ENCODE results near the gene LHFPL3. TPM values are rescaled to one million over a fixed set of nuclear protein-coding genes. Genes with fewer than 3 reads are reported as not detected.
A peak's percentile ranks its signal among the peaks of the same experiment; 100 is the strongest.

LHFPL3 gene
- total and polyA plus RNA-seq, 2 of the 13 experiments (the other 11 are each of a cell fraction or from before 2014, with no cell fraction given) = not detected

- TF ChIP-seq SP140L (CRISPR knock-in tag; IDR thresholded peaks at IDR 0.05; ENCODE audit: borderline replicate concordance) (no peak), ZNF883 (CRISPR knock-in tag; IDR thresholded peaks at IDR 0.05; ENCODE audit: not compliant biosample characterization) (no peak), CENPX (CRISPR knock-in tag; IDR thresholded peaks at IDR 0.05) (no peak), GTF2F1 (IDR thresholded peaks at IDR 0.05; ENCODE audit: low read length) (no peak), REXO4 (CRISPR knock-in tag; IDR thresholded peaks at IDR 0.05; ENCODE audit: borderline replicate concordance) (no peak), PREB (CRISPR knock-in tag; IDR thresholded peaks at IDR 0.05) (no peak), ZNF234 (CRISPR knock-in tag; conservative IDR thresholded peaks at IDR 0.05) (no peak), CAMTA2 (CRISPR knock-in tag; IDR thresholded peaks at IDR 0.05; ENCODE audit: borderline replicate concordance) (no peak), NCOA5 (CRISPR knock-in tag; IDR thresholded peaks at IDR 0.05) (no peak)
Measured at GRCh38 chr7:104299777-104300176, 28.6 kb upstream of the LHFPL3 start (continued).

- no peaks in the 10 kb centered on the region for H3K79me2 ChIP-seq (ENCODE audit: insufficient read depth, low read length)
- no peak overlapping the region for H2AFZ ChIP-seq (ENCODE audit: low read length)
- FAIRE-seq (no peak), ATAC-seq (no peak), DNase-seq (ENCODE audit: low spot score) (no peak)
- no peak overlapping the region for H3K4me3 ChIP-seq (replicated peaks in 1 of 3; ENCODE audit: insufficient read depth in 1 of 3, low read depth in 2 of 3, low read length in 3 of 3)
- no peaks in the 10 kb centered on the region for H3K9me3 ChIP-seq (ENCODE audit: low read length)
- ChIA-PET CTCF (ENCODE audit: low intra/inter-chr PET ratio, low total read pairs) (no interaction called here), POLR2A (no interaction called here)
- H4K20me1 ChIP-seq (ENCODE audit: insufficient read depth, low read length) = no peaks in the 10 kb centered on the region
- H3K9ac ChIP-seq (ENCODE audit: insufficient read depth, low read depth, low read length) = no peak overlapping the region
- no TSS peak for BruUV-seq (replicated peaks)
- TF ChIP-seq NR1H2 (CRISPR knock-in tag; IDR thresholded peaks at IDR 0.05; ENCODE audit: borderline replicate concordance, low read depth) (no peak), RFX1 (IDR thresholded peaks at IDR 0.05) (peak; percentile 40; the same call in 1 of the 2 replicates), ZNF605 (CRISPR knock-in tag; IDR thresholded peaks at IDR 0.05) (no peak), FOXO1 (CRISPR knock-in tag; IDR thresholded peaks at IDR 0.05) (no peak), SP1 (IDR thresholded peaks at IDR 0.05) (no peak), SP1 (CRISPR knock-in tag; IDR thresholded peaks at IDR 0.05) (no peak)
- no peaks in the 10 kb centered on the region; a peak in 1 of 5 replicates for H3K27me3 ChIP-seq (ENCODE audit: control insufficient read depth in 1 of 2, insufficient read depth in 2 of 2, low read length in 2 of 2)
- H3K27ac ChIP-seq (ENCODE audit: extremely low read length, insufficient read depth, low read length) = no peak overlapping the region
- intact Hi-C loops (cut with micrococcal nuclease; ENCODE audit: unreplicated experiment) (no loop called here), in situ Hi-C loops (cut with HindIII; ENCODE audit: extremely low pct_ligation_motif_present, low pct_unique_long_range_greater_than_20kb) (no loop called here)
- H3K4me1 ChIP-seq (ENCODE audit: insufficient read depth, low read length) = no peaks in the 10 kb centered on the region
- no peak overlapping the region for H3K4me2 ChIP-seq (ENCODE audit: low read depth, low read length)
- under 1% methylated on average over 4 of the region's 4 CpGs for WGBS (ENCODE audit: low lambda C conversion rate)
- H3K36me3 ChIP-seq (replicated peaks in 1 of 2; ENCODE audit: control insufficient read depth in 1 of 2, insufficient read depth in 2 of 2, low read length in 2 of 2) = no peaks in the 10 kb centered on the region
Measured at GRCh38 chr7:104306793-104307192, 21.6 kb upstream of the LHFPL3 start.
